Fibroblast of mammary gland (primary cell): ENCODE results near the gene POU6F2.

Source experiments
- DNase-seq: peaks from one replicate; pipeline ENCODE4 v3.0.0-alpha.2; 2010; ENCODE audit warnings: low read depth
- H3K4me3 ChIP-seq: 2 replicates; pipeline ENCODE4 v1.5.1; 2011; ENCODE audit warnings: low read depth, mild to moderate bottlenecking, low read length, moderate library complexity; ENCODE audit not compliant: control insufficient read depth
- TF ChIP-seq, protein P1 (sequence below): conservative IDR thresholded peaks from 2 replicates; pipeline ENCODE4 v1.5.1; 2011; ENCODE audit warnings: low read depth, low read length, inconsistent platforms; ENCODE audit not compliant: control insufficient read depth, insufficient read depth

POU6F2 gene

DNA sequence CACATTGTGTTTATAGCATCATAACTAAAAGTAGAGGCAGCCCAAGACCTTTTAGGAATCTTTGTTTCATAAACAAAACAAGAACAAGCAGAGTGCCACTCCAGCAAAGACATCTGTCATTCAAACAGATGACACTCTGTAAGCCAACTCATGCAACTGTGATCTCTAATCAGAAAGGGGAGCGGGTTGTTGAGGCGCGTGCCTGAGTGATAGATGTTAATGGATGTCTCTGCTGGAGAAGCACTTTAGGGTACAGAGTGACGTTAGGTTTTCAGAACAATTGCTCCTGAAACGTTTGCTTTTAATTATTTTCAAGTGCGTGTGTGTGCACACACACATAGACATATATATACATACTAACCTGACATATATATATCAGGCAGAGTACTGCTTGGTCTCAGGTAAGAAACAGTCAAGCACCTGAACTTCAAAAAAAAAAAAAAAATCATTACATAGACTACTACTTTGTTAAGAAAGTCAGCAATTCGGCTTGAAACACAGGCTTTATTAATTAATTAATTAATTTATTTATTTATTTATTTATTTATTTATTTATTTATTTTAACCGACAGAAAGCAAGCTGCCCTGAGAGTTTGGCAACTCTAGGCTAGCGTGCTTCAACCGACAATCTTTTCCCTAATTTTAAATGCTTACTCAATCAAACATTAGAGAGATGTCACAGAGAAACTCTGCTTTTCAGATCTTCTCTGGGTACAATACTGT, 109.1 kb downstream of the POU6F2 start:
- H3K4me3 ChIP-seq = no peak overlapping the region
- TF ChIP-seq, protein P1, sequence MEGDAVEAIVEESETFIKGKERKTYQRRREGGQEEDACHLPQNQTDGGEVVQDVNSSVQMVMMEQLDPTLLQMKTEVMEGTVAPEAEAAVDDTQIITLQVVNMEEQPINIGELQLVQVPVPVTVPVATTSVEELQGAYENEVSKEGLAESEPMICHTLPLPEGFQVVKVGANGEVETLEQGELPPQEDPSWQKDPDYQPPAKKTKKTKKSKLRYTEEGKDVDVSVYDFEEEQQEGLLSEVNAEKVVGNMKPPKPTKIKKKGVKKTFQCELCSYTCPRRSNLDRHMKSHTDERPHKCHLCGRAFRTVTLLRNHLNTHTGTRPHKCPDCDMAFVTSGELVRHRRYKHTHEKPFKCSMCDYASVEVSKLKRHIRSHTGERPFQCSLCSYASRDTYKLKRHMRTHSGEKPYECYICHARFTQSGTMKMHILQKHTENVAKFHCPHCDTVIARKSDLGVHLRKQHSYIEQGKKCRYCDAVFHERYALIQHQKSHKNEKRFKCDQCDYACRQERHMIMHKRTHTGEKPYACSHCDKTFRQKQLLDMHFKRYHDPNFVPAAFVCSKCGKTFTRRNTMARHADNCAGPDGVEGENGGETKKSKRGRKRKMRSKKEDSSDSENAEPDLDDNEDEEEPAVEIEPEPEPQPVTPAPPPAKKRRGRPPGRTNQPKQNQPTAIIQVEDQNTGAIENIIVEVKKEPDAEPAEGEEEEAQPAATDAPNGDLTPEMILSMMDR = no peak
- DNase-seq = no peak

DNA sequence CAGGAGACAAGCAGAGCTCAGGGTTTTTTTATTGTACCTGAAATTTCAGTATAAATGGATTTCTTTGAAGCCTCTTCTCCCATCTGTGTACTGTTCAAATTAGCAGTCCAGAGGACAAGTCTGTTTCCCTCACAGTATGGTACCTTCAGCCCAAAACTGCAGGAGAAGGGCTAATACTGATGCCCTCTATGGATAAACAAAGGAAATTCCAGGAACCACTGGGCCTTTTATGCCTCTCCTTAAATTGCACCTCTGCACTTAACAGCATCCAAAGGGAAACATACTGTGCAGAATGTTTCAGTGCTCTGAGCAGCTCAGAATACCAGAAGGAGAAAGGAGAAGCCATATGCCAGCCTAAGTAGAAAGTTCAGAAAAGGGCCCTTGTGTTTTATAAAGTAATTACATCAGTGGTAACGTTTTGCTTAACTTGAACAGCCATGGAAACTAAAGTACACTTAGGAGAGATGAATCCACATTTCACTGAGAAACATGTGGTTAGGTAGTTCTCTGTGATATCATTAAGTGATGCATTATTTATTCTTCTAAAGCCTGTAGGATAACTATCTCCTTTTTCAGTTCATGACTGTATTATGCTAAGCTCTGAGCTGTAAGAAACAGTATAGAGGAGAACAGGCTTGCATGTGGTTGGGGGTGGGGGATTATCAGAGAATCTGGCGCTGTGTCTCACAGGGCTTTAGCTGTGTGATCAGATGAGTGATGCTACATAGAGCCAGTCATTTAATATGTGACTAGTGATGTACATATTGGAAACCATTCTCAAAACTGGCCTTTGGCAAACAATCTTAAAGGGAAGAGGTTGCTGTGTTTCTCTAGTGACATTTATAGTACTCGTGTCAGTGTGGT, 111.3 kb downstream of the POU6F2 start:
- H3K4me3 ChIP-seq = no peak overlapping the region
- no peak for DNase-seq
- TF ChIP-seq, protein P1 = no peak

DNA sequence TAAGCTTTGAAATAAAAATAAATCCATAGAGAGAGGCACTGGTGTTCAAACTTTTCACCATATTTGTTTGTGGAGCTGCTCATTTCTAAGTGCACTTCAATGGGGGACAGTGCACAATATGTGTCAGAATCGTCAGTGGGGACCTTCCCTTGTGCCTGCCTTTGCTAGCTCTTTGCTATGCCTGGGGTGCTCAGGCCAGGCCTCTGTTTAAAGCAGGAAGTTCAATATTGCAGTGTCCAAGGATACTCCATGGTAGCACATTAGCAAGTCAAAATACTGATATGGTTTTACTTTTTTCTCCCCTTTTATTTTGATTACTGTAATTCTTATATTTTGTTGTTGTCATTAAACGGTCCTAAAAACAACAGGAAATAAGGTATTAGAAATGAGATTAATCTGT, 113.4 kb downstream of the POU6F2 start:
- H3K4me3 ChIP-seq = no peak overlapping the region
- no peak for DNase-seq
- TF ChIP-seq, protein P1 = no peak

DNA sequence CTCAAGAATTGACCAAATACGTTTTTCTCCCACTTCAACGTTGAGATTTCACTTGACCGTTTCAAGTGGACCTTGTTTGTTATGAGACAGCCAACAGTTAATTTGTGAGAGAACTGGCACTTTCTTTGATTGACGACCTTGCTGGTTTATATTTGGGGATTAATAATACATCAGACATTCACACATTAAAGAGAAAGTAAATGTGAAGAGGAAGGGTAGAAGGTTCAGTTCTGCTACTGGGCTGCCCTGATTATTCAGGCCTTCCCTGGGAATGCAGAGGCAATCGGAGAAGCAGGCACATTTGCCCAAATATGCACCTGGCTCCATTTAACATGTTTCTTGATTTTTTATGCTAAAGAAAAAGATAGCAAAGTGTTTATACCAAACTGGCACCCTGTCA, 114.1 kb downstream of the POU6F2 start:
- TF ChIP-seq, protein P1 = no peak
- no peak overlapping the region for H3K4me3 ChIP-seq
- DNase-seq = no peak

DNA sequence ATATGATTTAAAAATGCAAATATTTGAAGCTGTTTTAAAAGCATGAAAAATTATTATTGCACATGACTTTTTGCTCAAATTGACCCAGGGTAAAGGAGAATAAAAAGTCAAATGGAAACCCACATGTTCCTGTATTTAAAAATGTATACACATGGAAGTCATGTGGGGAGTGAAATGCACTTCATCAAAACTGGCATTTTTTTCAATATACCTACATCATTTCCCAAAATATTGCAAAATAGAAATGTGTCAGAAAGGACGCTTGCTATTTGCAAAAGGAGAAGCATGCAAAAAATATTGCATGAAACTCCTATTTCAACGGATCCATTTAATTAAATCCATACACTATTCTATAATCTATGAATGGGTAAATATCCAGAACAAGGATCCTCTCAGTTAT, 117.0 kb downstream of the POU6F2 start:
- H3K4me3 ChIP-seq = no peak overlapping the region
- TF ChIP-seq, protein P1 = no peak
- no peak for DNase-seq

DNA sequence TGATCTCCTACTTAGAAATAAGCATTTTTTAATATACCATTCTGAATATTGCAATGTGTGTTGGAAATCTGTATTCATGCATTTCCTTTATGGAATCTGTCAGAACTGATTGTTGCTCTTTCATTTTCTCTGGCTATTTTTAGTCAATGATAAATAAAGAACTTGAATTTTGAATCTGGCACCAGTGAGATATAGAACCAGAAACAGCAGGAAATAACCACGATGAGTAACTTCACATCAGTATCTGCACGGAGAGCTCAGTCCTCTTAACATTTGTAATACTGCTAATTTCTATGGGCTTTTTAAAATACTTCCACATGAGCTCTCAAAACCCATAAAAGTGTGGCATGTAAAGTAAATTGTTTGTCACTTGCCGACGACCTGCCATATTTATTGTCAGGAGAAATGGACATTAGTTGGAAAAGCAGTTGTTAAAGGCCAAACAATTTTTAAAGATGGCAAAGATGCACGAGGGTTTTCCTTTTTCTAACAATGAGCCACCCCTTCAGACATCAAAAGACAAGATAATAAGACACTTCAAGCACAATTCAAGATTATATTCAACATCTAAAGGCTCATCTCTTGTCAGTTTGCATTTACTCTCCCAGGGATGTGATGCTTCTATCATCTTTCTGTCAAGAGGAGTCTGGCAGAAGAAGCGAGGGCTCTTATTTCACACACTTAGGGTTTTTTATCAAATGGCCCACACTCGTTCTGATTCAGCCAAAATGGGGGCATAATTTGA, 118.3 kb downstream of the POU6F2 start:
- TF ChIP-seq, protein P1 = no peak
- no peak overlapping the region for H3K4me3 ChIP-seq
- no peak for DNase-seq
